Measurements from ENCODE around the gene KLHL34.
A peak's percentile ranks its signal among the peaks of the same experiment; 100 is the strongest.

KLHL34 gene

GRCh38 chrX:21658152-21658737 is at the start of gene KLHL34:
Gene KLHL34, minus strand, starts transcription at chrX:21658330. Its CDS starts 542 bp downstream, at chrX:21657788.
- in situ Hi-C loops (cut with MboI; ENCODE audit: low pct_unique_long_range_greater_than_20kb, low sequenced_read_pairs) = no loop called here

GRCh38 chrX:21705225-21705624 is 47.1 kb upstream of the KLHL34 start:
- DNase-seq = no peak
- in situ Hi-C loops (cut with MboI; ENCODE audit: low pct_unique_long_range_greater_than_20kb, low sequenced_read_pairs) = loop anchor here (25.0 kb wide), 1 partner anchor 1168 kb away; no protein-coding TSS in a partner anchor

More at GRCh38 chrX:21658152-21658737, at the start of gene KLHL34:
- no peak for DNase-seq

- DNase-seq = no peak
- in situ Hi-C loops (cut with MboI; ENCODE audit: low pct_unique_long_range_greater_than_20kb, low sequenced_read_pairs) = loop anchor here (25.0 kb wide), 1 partner anchor 1165 kb away; no protein-coding TSS in a partner anchor
Observed at GRCh38 chrX:21702725-21703124, 44.6 kb upstream of the KLHL34 start.

GRCh38 chrX:21700967-21701366 is 42.8 kb upstream of the KLHL34 start:
- DNase-seq = no peak
- in situ Hi-C loops (cut with MboI; ENCODE audit: low pct_unique_long_range_greater_than_20kb, low sequenced_read_pairs) = loop anchor here (25.0 kb wide), 1 partner anchor 1164 kb away; no protein-coding TSS in a partner anchor

- in situ Hi-C loops (cut with MboI; ENCODE audit: low pct_unique_long_range_greater_than_20kb, low sequenced_read_pairs) = loop anchor here (25.0 kb wide), 1 partner anchor 1163 kb away; no protein-coding TSS in a partner anchor
- DNase-seq = no peak
Observed at GRCh38 chrX:21700275-21700674, 42.1 kb upstream of the KLHL34 start.

- DNase-seq = no peak
- in situ Hi-C loops (cut with MboI; ENCODE audit: low pct_unique_long_range_greater_than_20kb, low sequenced_read_pairs) = no loop called here
Observed at GRCh38 chrX:21699136-21699535, 41.0 kb upstream of the KLHL34 start.

GRCh38 chrX:21698272-21698671 is 40.1 kb upstream of the KLHL34 start:
- in situ Hi-C loops (cut with MboI; ENCODE audit: low pct_unique_long_range_greater_than_20kb, low sequenced_read_pairs) = no loop called here
- DNase-seq = no peak

- peak; percentile 7 for DNase-seq
- in situ Hi-C loops (cut with MboI; ENCODE audit: low pct_unique_long_range_greater_than_20kb, low sequenced_read_pairs) = no loop called here
Observed at GRCh38 chrX:21691512-21692018, 33.4 kb upstream of the KLHL34 start.

- in situ Hi-C loops (cut with MboI; ENCODE audit: low pct_unique_long_range_greater_than_20kb, low sequenced_read_pairs) = no loop called here
Observed at GRCh38 chrX:21683941-21684340, 25.8 kb upstream of the KLHL34 start.

GRCh38 chrX:21678048-21678612 is 20.0 kb upstream of the KLHL34 start:
- DNase-seq = no peak
- in situ Hi-C loops (cut with MboI; ENCODE audit: low pct_unique_long_range_greater_than_20kb, low sequenced_read_pairs) = no loop called here

More at GRCh38 chrX:21683941-21684340, 25.8 kb upstream of the KLHL34 start:
- DNase-seq = no peak

GRCh38 chrX:21675931-21676330 is 17.8 kb upstream of the KLHL34 start:
- DNase-seq = no peak
- in situ Hi-C loops (cut with MboI; ENCODE audit: low pct_unique_long_range_greater_than_20kb, low sequenced_read_pairs) = no loop called here

- in situ Hi-C loops (cut with MboI; ENCODE audit: low pct_unique_long_range_greater_than_20kb, low sequenced_read_pairs) = no loop called here
- no peak for DNase-seq
Observed at GRCh38 chrX:21674430-21675186, 16.5 kb upstream of the KLHL34 start.

- DNase-seq = no peak
- in situ Hi-C loops (cut with MboI; ENCODE audit: low pct_unique_long_range_greater_than_20kb, low sequenced_read_pairs) = no loop called here
Observed at GRCh38 chrX:21666679-21667078, 8.5 kb upstream of the KLHL34 start.

- in situ Hi-C loops (cut with MboI; ENCODE audit: low pct_unique_long_range_greater_than_20kb, low sequenced_read_pairs) = no loop called here
- no peak for DNase-seq
Observed at GRCh38 chrX:21666252-21666651, 8.1 kb upstream of the KLHL34 start.

- in situ Hi-C loops (cut with MboI; ENCODE audit: low pct_unique_long_range_greater_than_20kb, low sequenced_read_pairs) = no loop called here
Observed at GRCh38 chrX:21662761-21663160, 4.6 kb upstream of the KLHL34 start.

GRCh38 chrX:21661316-21661715 is 3.2 kb upstream of the KLHL34 start:
- DNase-seq = peak; percentile 13
- in situ Hi-C loops (cut with MboI; ENCODE audit: low pct_unique_long_range_greater_than_20kb, low sequenced_read_pairs) = no loop called here

More at GRCh38 chrX:21662761-21663160, 4.6 kb upstream of the KLHL34 start:
- DNase-seq = no peak

GRCh38 chrX:21660156-21660555 is 2.0 kb upstream of the KLHL34 start:
- in situ Hi-C loops (cut with MboI; ENCODE audit: low pct_unique_long_range_greater_than_20kb, low sequenced_read_pairs) = no loop called here

GRCh38 chrX:21659320-21659719 is 1.2 kb upstream of the KLHL34 start:
- DNase-seq = no peak
- in situ Hi-C loops (cut with MboI; ENCODE audit: low pct_unique_long_range_greater_than_20kb, low sequenced_read_pairs) = no loop called here

More at GRCh38 chrX:21660156-21660555, 2.0 kb upstream of the KLHL34 start:
- no peak for DNase-seq

- DNase-seq = no peak
- in situ Hi-C loops (cut with MboI; ENCODE audit: low pct_unique_long_range_greater_than_20kb, low sequenced_read_pairs) = no loop called here
Observed at GRCh38 chrX:21658746-21659145, 616 bp upstream of the KLHL34 start.

All from KBM-7 (cell line).